K562 (cell line): ENCODE data around the gene PLA2G15. TPM values are rescaled to one million over a fixed set of nuclear protein-coding genes. Genes with fewer than 3 reads are reported as not detected.

Source experiments
- ATAC-seq: fragments of 200-7000 bp; cut with Tn5 transposase; 3 replicates; pipeline ENCODE4 v1.9.1; 2020; ENCODE audit warnings: moderate library complexity
- BruUV-seq: library from RNA; stranded (reverse); fragments of 400-500 nt; replicated peaks from 2 replicates; lab custom pipeline; 2021; lab: Mats Ljungman, UMichigan
- CTCF ChIA-PET: fragments of 300-600 bp; formaldehyde crosslinking; extraction: SDS; loops from one replicate; lab custom pipeline; 2021; ENCODE audit warnings: low intra/inter-chr PET ratio; lab: Yijun Ruan, JAX
- POLR2A ChIA-PET: fragments of 300-600, 350-650 bp; sonication (Branson Sonifier 250); formaldehyde crosslinking; extraction: SDS; loops from one replicate; lab custom pipeline; 2021; ENCODE audit warnings: antibody characterized with exemption, inconsistent platforms; lab: Yijun Ruan, JAX
- DNase-seq, 4 experiments: peaks; one replicate each; pipeline versions ENCODE4 v3.0.0 to v3.0.0-alpha.2; 2011 to 2018; ENCODE audit warnings: low spot score in 3 of 4, mixed read lengths in 3 of 4; ENCODE audit errors: extremely low read depth in 1 of 4
- FAIRE-seq: peaks from 2 replicates; lab custom pipeline; 2011; peaks lifted over from hg19 to GRCh38; lab: Jason Lieb, UNC
- H2AFZ ChIP-seq: 2 replicates; pipeline ENCODE4 v1.6.0; 2011; ENCODE audit warnings: low read depth, low read length, control low read depth, inconsistent platforms
- H3K27ac ChIP-seq: fragments of 200-600 bp; 3 replicates; pipeline ENCODE4 v1.8.0; 2011; ENCODE audit warnings: low read depth, mild to moderate bottlenecking, control low read depth, inconsistent platforms, low read length, moderate library complexity, mixed read lengths; ENCODE audit errors: extremely low read depth
- H3K27me3 ChIP-seq, 2 experiments: fragments of 300-600 bp in 1 of 2; 2 replicates in 1 of 2; 3 replicates in 1 of 2; pipeline versions ENCODE4 v1.6.0 to v1.8.0; 2011; ENCODE audit warnings: inconsistent platforms in 2 of 2, low read length in 2 of 2, mild to moderate bottlenecking in 1 of 2, mixed read lengths in 1 of 2, moderate library complexity in 1 of 2; ENCODE audit not compliant: control insufficient read depth in 2 of 2, insufficient read depth in 2 of 2
- H3K36me3 ChIP-seq: fragments of 300-600 bp; 3 replicates; pipeline ENCODE4 v1.8.0; 2011; ENCODE audit warnings: mild to moderate bottlenecking, low read length, inconsistent platforms; ENCODE audit not compliant: control insufficient read depth, insufficient read depth
- H3K4me1 ChIP-seq, 2 experiments: fragments of 200-600 bp in 1 of 2; replicated peaks in 1 of 2; 2 replicates in 1 of 2; 3 replicates in 1 of 2; pipeline versions ENCODE4 v1.5.1 to v1.8.0; 2011; ENCODE audit warnings: inconsistent platforms in 2 of 2, low read length in 2 of 2, mild to moderate bottlenecking in 1 of 2, mixed read lengths in 1 of 2, moderate library complexity in 1 of 2; ENCODE audit not compliant: control insufficient read depth in 2 of 2, insufficient read depth in 2 of 2
- H3K4me2 ChIP-seq: 2 replicates; pipeline ENCODE4 v1.6.1; 2011; ENCODE audit warnings: low read length, control low read depth, inconsistent platforms, mixed read lengths; ENCODE audit not compliant: insufficient read depth
- H3K4me3 ChIP-seq: fragments of 200-600 bp; sonication (generic), shearing (Covaris generic); 2 replicates; pipeline ENCODE4 v1.5.1; 2016; ENCODE audit warnings: control low read depth, inconsistent platforms
- H3K79me2 ChIP-seq: fragments of 200-600 bp; 3 replicates; pipeline ENCODE4 v1.8.0; 2011; ENCODE audit warnings: low read length, inconsistent platforms; ENCODE audit not compliant: control insufficient read depth, insufficient read depth
- H3K9ac ChIP-seq, 2 experiments: 2 replicates each; pipeline versions ENCODE4 v1.6.0 to v1.6.1; 2011; ENCODE audit warnings: low read depth in 2 of 2, low read length in 2 of 2, control low read depth in 1 of 2, inconsistent platforms in 1 of 2, mild to moderate bottlenecking in 1 of 2, mixed read lengths in 1 of 2; ENCODE audit not compliant: insufficient read depth in 1 of 2
- H3K9me1 ChIP-seq: one replicate; pipeline ENCODE4 v1.6.0; 2011; ENCODE audit warnings: inconsistent platforms, mild to moderate bottlenecking, low read length, moderate library complexity; ENCODE audit not compliant: control insufficient read depth, insufficient read depth
- H3K9me3 ChIP-seq: replicated peaks from 2 replicates; pipeline ENCODE4 v1.5.1; 2011; ENCODE audit warnings: low read depth, low read length, inconsistent platforms; ENCODE audit not compliant: control insufficient read depth, insufficient read depth
- H4K20me1 ChIP-seq: replicated peaks from 2 replicates; pipeline ENCODE4 v1.6.1; 2011; ENCODE audit warnings: low read length, inconsistent platforms, mixed read lengths; ENCODE audit not compliant: control insufficient read depth, insufficient read depth
- ARID2 ChIP-seq: fragments of 450-650 bp; IDR thresholded peaks from 2 replicates; pipeline ENCODE4 v1.6.1; 2017; ENCODE audit warnings: antibody characterized with exemption, mild to moderate bottlenecking
- BHLHE40 ChIP-seq: IDR thresholded peaks from 2 replicates; pipeline ENCODE4 v1.6.1; 2011; ENCODE audit warnings: low read length, improper control_type of control experiment
- CHD2 ChIP-seq: IDR thresholded peaks from 2 replicates; pipeline ENCODE4 v1.6.1; 2011; ENCODE audit warnings: low read depth, low read length
- EP400 ChIP-seq: fragments of 450-650 bp; IDR thresholded peaks from 2 replicates; pipeline ENCODE4 v1.6.1; 2017; ENCODE audit warnings: antibody characterized with exemption, mild to moderate bottlenecking, moderate library complexity
- FOXA1 ChIP-seq: fragments of 450-650 bp; IDR thresholded peaks from 2 replicates; pipeline ENCODE4 v1.6.1; 2016; ENCODE audit warnings: mild to moderate bottlenecking, borderline replicate concordance
- NELFE ChIP-seq: IDR thresholded peaks from 2 replicates; pipeline ENCODE4 v1.6.1; 2011; ENCODE audit warnings: mild to moderate bottlenecking; ENCODE audit not compliant: insufficient read depth, insufficient read length
- OTX1 ChIP-seq: fragments of 450-650 bp; formaldehyde crosslinking; IDR thresholded peaks from 2 replicates; pipeline ENCODE4 v1.4.0; 2022; ENCODE audit warnings: mild to moderate bottlenecking
- POLR2H ChIP-seq: IDR thresholded peaks from 2 replicates; pipeline ENCODE4 v1.6.1; 2016; ENCODE audit warnings: missing genetic modification characterization, low read depth, mild to moderate bottlenecking, control low read depth, missing compliant biosample characterization, moderate library complexity
- SMAD3 ChIP-seq: fragments of 450-650 bp; formaldehyde crosslinking; conservative IDR thresholded peaks from 2 replicates; pipeline ENCODE4 v1.4.0; 2020; ENCODE audit warnings: mild to moderate bottlenecking
- SMARCA4 ChIP-seq: fragments of 450-650 bp; IDR thresholded peaks from 2 replicates; pipeline ENCODE4 v1.6.1; 2016
- SUPT5H ChIP-seq: fragments of 450-650 bp; IDR thresholded peaks from 2 replicates; pipeline ENCODE4 v1.6.1; 2016
- TAF1 ChIP-seq: IDR thresholded peaks from 2 replicates; pipeline ENCODE4 v1.6.1; 2011; ENCODE audit warnings: mild to moderate bottlenecking, low read length, moderate library complexity; ENCODE audit not compliant: insufficient read depth, control insufficient read depth, severe bottlenecking; ENCODE audit errors: extremely low read depth
- TCFL5 ChIP-seq: fragments of 250-450 bp; sonication (Bioruptor Pico); conservative IDR thresholded peaks from 2 replicates; pipeline ENCODE4 v1.6.1; 2021; ENCODE audit warnings: mild to moderate bottlenecking, moderate library complexity, matching md5 sums
- TSC22D4 ChIP-seq: fragments of 450-650 bp; IDR thresholded peaks from 2 replicates; pipeline ENCODE4 v1.6.1; 2016; ENCODE audit warnings: missing genetic modification characterization, missing biosample characterization, control low read depth
- ZC3H11A ChIP-seq: IDR thresholded peaks from 2 replicates; pipeline ENCODE4 v1.6.1; 2012; ENCODE audit warnings: low read depth, low read length, improper control_type of control experiment
- ZKSCAN1 ChIP-seq: fragments of 150-350 bp; IDR thresholded peaks from 2 replicates; pipeline ENCODE4 v1.6.1; 2016; ENCODE audit warnings: low read depth, low read length
- ZNF165 ChIP-seq: fragments of 250-450 bp; sonication (Bioruptor Pico); IDR thresholded peaks from 2 replicates; pipeline ENCODE4 v1.4.0; 2020; ENCODE audit warnings: borderline replicate concordance
- ZNF76 ChIP-seq: fragments of 250-450 bp; sonication (Bioruptor Pico); IDR thresholded peaks from 2 replicates; pipeline ENCODE4 v1.4.0; 2020; ENCODE audit warnings: mild to moderate bottlenecking, moderate library complexity, borderline replicate concordance
- ZNF766 ChIP-seq: fragments of 200-800 bp; sonication (Bioruptor generic); conservative IDR thresholded peaks from 2 replicates; pipeline ENCODE4 v1.6.1; 2016; ENCODE audit warnings: missing genetic modification characterization, missing compliant biosample characterization
- WGBS: fragments of 100-300 bp; shearing (Covaris generic); methylation state at CpG from one replicate; pipeline ENCODE4 v1.1.6; 2016; ENCODE audit warnings: low coverage, mixed read lengths; ENCODE audit not compliant: insufficient coverage; ENCODE audit errors: missing lambda C conversion rate; 5-methylcytosine and 5-hydroxymethylcytosine counted together
- in situ Hi-C: fragments of 300-500 bp; cut with MboI; formaldehyde crosslinking; loops from 4 replicates; pipeline ENCODE4 v1.15.0; 2018; ENCODE audit warnings: inconsistent platforms, mixed read lengths
- intact Hi-C: fragments of 100-400 bp; cut with micrococcal nuclease; formaldehyde crosslinking; loops from 2 replicates; pipeline ENCODE4 v1.14.2; 2022
- polyA plus RNA-seq, 8 experiments: library from polyadenylated mRNA; depleted of rRNA in 4 of 8; stranded (reverse) in 5 of 8; unstranded in 3 of 8; fragments of >200 nt; fragmentation: Nextera tagmentation in 2 of 8; fragmentation: Illumina TruSeq in 1 of 8; extraction: Ambion mirVana in 2 of 8; extraction: Trizol in 1 of 8; gene quantifications; 2 replicates each; pipeline versions ENCODE4 v1.2.1 to v1.2.3, GENCODE V29; 2011 to 2014; ENCODE audit warnings: inconsistent platforms in 1 of 8, missing spikeins in 1 of 8
- total RNA-seq, 7 experiments: library from RNA; depleted of rRNA in 6 of 7; stranded (reverse); fragments of >200 nt in 6 of 7; fragmentation: Illumina TruSeq in 2 of 7; extraction: Trizol in 2 of 7; gene quantifications; 2 replicates each; pipeline versions ENCODE4 v1.2.1 to v1.2.3, GENCODE V29; 2011 to 2021; ENCODE audit warnings: low replicate concordance in 1 of 7
- TF ChIP-seq, protein P1 (sequence below): fragments of 250-450 bp; sonication (Bioruptor Pico); IDR thresholded peaks from 2 replicates; pipeline ENCODE4 v1.9.0; 2021; ENCODE audit warnings: mild to moderate bottlenecking

Gene PLA2G15
- total and polyA plus RNA-seq, 9 of the 15 experiments (the other 6 are each of a cell fraction or from before 2014, with no cell fraction given): 0.42 to 8.6 (median 4.8) TPM

DNA sequence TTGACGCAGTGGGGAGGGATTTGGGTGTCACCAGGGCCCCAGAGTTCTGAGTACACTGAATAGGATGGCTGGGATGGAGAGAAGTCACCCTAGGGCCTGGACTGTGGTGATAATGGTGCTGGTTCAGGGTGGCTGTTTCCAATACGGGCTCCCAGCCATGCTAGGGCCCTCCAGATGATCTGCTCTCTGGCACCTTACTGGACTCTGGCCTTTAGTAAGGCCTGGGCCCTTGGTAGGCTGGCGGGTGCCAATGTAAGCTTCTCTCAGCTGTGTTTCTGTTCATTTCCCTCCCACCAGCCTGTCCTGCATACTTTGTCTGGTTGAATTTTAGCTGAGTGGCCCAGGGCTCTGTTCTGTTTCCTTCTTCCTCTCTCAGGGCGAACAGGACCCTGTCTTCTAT, 2.8 kb downstream of the PLA2G15 start:
- peaks cover 5% of the 10 kb centered on the region; the same call in 2 of the 3 replicates for H3K79me2 ChIP-seq
- peak overlapping the region in 1 of 2 experiments; percentile 1; a peak in 1 of 4 replicates for H3K9ac ChIP-seq
- in situ Hi-C loops (loop anchor here (10.0 kb wide), 1 partner anchor 723 kb away; the partner anchor contains the start of gene RIPOR1), intact Hi-C loops (no loop called here)
- FAIRE-seq (no peak), DNase-seq (no peak), ATAC-seq (no peak)
- H3K9me3 ChIP-seq: no peaks in the 10 kb centered on the region
- no peak overlapping the region for H3K4me3 ChIP-seq
- ChIA-PET POLR2A (interaction anchor here (0.6 kb wide), 2 partner anchors 63 to 71 kb away, joined by 3 to 4 read pairs; partner anchors contain the start of genes PRMT7 and SLC7A6OS), CTCF (no interaction called here)
- peaks cover 6% of the 10 kb centered on the region; the same call in 1 of the 2 replicates for H4K20me1 ChIP-seq
- H3K36me3 ChIP-seq: peaks cover 2% of the 10 kb centered on the region; the same call in 1 of the 3 replicates
- no peak overlapping the region for H3K27ac ChIP-seq
- 45% methylated on average over 4 of the region's 4 CpGs for WGBS
- no peaks in the 10 kb centered on the region for H3K27me3 ChIP-seq
- TF ChIP-seq NELFE (no peak), EP400 (no peak), ZNF165 (CRISPR knock-in tag) (no peak), SMAD3 (CRISPR knock-in tag) (no peak), ARID2 (no peak), SMARCA4 (no peak), TAF1 (no peak), ZC3H11A (no peak), SUPT5H (no peak), ZNF766 (no peak), BHLHE40 (no peak), TSC22D4 (tag) (no peak), OTX1 (CRISPR knock-in tag) (no peak), CHD2 (no peak), ZNF76 (CRISPR knock-in tag) (no peak), TCFL5 (CRISPR knock-in tag) (no peak), ZKSCAN1 (no peak), FOXA1 (no peak), POLR2H (tag) (no peak)
- TF ChIP-seq, protein P1, sequence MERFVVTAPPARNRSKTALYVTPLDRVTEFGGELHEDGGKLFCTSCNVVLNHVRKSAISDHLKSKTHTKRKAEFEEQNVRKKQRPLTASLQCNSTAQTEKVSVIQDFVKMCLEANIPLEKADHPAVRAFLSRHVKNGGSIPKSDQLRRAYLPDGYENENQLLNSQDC (CRISPR knock-in tag): no peak
- BruUV-seq: no TSS peak
- peaks cover 8% of the 10 kb centered on the region for H3K9me1 ChIP-seq
- H3K4me1 ChIP-seq: peaks cover 26 to 35% of the 10 kb centered on the region in 2 experiments
- no peak overlapping the region for H3K4me2 ChIP-seq
- H2AFZ ChIP-seq: no peak overlapping the region
